Hepatic stellate cell (primary cell): Measurements from ENCODE around the gene MEIS3.
A peak's percentile ranks its signal among the peaks of the same experiment; 100 is the strongest.

Experiments used
- DNase-seq: peaks from one replicate; pipeline ENCODE4 v3.0.0; 2011; ENCODE audit warnings: low spot score

Gene MEIS3

DNA sequence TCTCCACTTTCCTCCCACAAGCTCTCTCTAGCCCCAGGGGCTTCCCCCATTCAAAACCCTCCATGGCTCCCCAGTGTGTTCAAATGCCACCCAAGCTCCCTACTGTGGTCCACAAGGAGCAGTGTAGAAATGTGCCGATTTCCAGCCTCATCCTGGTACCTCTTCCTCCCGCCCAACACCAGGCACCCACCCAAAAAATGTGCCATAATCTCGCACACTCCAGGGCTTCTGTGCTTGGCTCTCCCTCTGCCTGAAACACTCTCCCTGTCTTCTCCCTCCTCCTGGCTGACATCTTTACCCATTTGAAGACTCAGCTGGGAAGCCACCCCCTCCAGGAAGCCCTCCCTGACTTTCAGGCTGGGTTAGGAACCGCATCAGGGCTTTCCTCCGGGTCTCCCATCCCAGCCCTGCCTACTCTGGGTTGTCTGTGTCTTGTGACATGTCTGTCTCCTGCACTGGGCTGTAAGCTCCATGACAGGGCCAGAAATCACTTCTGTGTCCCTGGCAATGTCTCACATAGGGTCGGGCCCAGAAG, 16.6 kb upstream of the MEIS3 start:
- no peak for DNase-seq

GRCh38 chr19:47435196-47435595, 15.9 kb upstream of the MEIS3 start:
- no peak for DNase-seq

GRCh38 chr19:47434088-47434487, 14.8 kb upstream of the MEIS3 start:
- no peak for DNase-seq

GRCh38 chr19:47433121-47433520, 13.8 kb upstream of the MEIS3 start:
- peak; percentile 68 for DNase-seq

GRCh38 chr19:47432499-47432898, 13.2 kb upstream of the MEIS3 start:
- DNase-seq = no peak

DNA sequence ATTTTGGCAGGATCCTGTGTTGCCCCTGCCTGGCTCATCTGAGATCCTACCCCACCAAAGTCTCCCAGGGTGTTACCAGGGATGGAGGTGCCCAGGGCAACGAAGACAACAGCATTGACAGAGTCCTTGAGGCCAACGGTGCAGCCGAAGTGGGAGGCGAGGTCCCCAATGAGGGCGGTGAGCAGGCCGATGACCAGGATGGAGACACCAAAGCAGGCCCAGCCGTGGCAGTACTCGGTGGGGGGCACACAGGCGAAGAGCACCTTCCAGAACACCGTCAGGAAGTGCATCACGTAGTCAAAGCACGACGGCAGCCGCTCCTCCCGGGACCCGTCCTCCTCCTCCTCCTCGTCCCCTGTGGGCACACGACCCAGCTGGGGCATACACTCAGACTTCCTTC, 12.8 kb upstream of the MEIS3 start:
- no peak for DNase-seq

GRCh38 chr19:47430041-47430802, 10.9 kb upstream of the MEIS3 start:
- no peak for DNase-seq

DNA sequence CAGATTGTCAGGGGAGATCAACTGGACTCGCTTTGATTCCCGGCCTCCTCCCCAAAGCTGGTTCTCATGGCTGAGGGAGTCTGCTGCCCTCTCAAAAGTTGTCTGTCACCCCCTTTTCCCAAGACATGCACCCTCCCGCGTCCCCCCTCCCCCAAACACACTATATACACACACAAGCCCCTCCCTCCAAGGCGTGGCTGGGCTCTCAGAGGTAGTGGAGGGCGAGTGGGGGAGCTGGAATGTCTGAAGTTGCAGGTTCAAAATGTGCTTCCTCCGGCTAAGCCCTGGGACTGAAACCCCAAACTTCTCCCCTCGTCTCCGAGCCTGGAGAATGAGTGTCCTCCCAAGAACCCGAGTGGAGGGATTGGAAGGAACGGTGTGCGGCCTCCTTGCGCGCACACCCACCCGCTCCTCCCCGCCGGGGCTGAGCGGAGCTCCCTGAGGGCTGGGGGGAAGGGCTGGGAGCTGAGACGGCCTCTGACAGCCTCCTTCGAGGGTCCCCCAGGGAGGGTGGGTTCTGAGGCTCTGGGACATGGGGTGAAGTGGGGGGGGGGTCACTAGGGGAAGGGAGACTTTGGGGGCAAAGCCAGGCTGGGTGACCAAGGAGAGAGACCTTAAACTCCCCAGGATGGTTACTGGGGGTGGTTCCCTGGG, 9.9 kb upstream of the MEIS3 start:
- DNase-seq = no peak

- peak; percentile 98 for DNase-seq
These were observed 9.0 kb upstream of the MEIS3 start for GRCh38 chr19:47428177-47428894.

GRCh38 chr19:47427241-47428176, 8.2 kb upstream of the MEIS3 start:
- peak; percentile 80 for DNase-seq

DNA sequence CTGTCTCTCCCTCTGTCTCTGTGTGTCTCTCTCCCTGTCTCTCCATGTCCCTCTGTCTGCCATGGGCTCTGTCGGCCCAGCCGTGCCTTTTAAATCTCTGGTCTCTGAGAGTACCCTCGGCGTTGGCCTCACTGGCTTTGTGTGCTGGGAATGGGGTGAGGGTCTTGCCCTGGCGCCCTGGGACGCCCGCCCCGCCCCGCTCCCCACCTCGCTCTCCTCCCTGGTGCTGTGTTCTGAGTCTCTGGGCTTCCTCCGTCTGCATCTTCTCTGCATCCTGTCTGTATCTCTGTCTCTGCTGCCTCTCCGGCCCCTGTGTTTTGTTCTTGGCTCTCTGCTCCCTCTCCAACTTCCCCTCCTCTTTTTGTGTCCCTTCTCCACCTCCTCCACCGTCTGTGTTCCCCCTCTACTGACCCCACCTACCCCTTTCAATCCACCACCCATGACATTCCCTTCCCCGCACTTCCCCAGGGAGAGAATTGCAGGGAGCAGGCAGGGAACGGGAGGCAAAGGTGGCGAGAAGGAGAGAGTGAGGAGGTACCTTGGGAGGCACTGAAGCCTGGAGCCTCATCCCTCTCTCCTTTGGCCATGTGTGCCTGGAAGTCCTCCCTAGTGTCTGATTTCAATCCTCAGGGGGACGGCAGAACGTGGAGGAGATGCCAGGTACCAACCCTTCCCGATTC, 4.0 kb upstream of the MEIS3 start:
- DNase-seq = no peak

- no peak for DNase-seq
These were observed 3.3 kb upstream of the MEIS3 start for GRCh38 chr19:47422417-47423163.

- no peak for DNase-seq
These were observed 2.6 kb upstream of the MEIS3 start for GRCh38 chr19:47421844-47422395.

GRCh38 chr19:47421244-47421786, 2.0 kb upstream of the MEIS3 start:
- no peak for DNase-seq

DNA sequence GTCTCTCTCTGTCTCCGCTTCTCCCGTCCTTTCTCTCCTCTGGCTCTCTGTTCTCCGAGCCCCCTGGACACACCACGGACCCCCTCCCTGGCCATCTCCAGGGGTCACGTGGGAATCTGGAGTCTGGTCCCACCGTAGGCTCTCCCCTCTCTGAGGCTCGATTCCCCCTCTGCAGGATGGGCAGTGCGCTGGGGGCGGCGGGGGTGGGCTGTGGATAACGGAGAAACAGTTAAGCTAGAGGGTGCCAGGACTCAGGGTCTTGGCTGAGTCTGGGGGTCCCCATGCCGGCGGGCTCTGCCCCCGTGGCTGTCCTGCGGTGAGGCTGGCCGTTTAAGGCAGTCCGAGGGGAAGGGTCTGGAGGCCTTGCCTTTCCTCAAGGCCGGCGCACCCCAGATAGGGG, 462 bp upstream of the MEIS3 start:
- DNase-seq = no peak

GRCh38 chr19:47418692-47419029, 666 bp downstream of the MEIS3 start:
- no peak for DNase-seq

- no peak for DNase-seq
These were observed 1.3 kb downstream of the MEIS3 start for GRCh38 chr19:47417746-47418691.

DNA sequence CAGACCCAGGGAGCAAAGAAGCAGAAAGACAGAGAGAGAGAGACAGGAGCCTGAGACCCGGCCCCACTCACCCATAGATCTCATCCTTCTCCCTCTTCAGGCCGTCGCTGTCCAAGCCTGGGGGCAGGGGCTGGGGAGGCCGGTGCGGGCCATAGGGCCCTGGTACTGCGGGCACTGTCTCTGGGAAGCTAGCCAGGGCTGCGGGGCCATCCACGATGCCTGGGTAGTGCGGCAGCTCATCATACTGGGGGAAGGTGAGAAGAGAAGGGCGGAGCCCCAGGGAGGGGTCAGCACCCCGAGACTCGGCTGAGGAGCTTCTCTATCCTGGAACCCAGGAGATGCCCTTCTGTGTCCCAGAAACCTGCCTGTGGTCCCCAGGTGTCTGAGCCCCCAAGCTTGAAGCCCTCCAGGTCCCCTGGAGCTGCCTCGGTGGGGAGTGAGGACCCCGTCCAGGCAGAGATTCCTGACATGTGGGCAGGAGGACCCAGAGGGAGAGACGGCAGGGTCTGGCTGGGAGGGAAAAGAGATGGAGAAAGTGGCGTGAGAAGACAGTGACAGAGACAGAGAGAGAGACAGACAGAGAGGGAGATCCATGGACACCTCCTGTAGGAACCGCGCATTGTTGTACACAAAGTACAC, 2.1 kb downstream of the MEIS3 start:
- DNase-seq = no peak
